AG04450 (cell line): Measurements from ENCODE around the gene EVA1B. TPM values are rescaled to one million over a fixed set of nuclear protein-coding genes. Genes with fewer than 3 reads are reported as not detected.

Source experiments
- CTCF ChIA-PET: fragments of 300-600, 350-600 bp; formaldehyde crosslinking; extraction: SDS; loops from one replicate; lab custom pipeline; 2022; ENCODE audit warnings: antibody characterized with exemption, inconsistent platforms; lab: Charles Lee
- POLR2A ChIA-PET: fragments of 350-600 bp; formaldehyde crosslinking; extraction: SDS; loops from one replicate; lab custom pipeline; 2021; ENCODE audit warnings: antibody characterized with exemption, inconsistent platforms; lab: Yijun Ruan, JAX
- DNase-seq: peaks from one replicate; pipeline ENCODE4 v3.0.0-alpha.2; 2011; ENCODE audit warnings: low read depth, low spot score
- H3K27ac ChIP-seq: one replicate; pipeline ENCODE4 v1.5.1; 2012; ENCODE audit warnings: low read depth, low read length, control low read depth
- H3K27me3 ChIP-seq: one replicate; pipeline ENCODE4 v1.6.0; 2012; ENCODE audit warnings: low read length; ENCODE audit not compliant: control insufficient read depth, insufficient read depth
- H3K4me3 ChIP-seq: 2 replicates; pipeline ENCODE4 v1.5.1; 2011; ENCODE audit warnings: mild to moderate bottlenecking, low read depth, low read length, control low read depth
- H3K9me3 ChIP-seq: 2 replicates; pipeline ENCODE4 v1.5.1; 2012; ENCODE audit warnings: low read length; ENCODE audit not compliant: control insufficient read depth, insufficient read depth
- CTCF ChIP-seq: IDR thresholded peaks from 2 replicates; pipeline ENCODE4 v1.5.1; 2011; ENCODE audit warnings: low read depth, low read length, control low read depth, inconsistent platforms
- polyA plus RNA-seq: library from polyadenylated mRNA; depleted of rRNA; stranded (reverse); fragments of >200 nt; gene quantifications from 2 replicates; pipeline ENCODE4 v1.2.3, GENCODE V29; 2011

The EVA1B gene
- polyA plus RNA-seq, 1 experiment, result 27.2 TPM

GRCh38 chr1:36303650-36304360 is 19.6 kb downstream of the EVA1B start:
- Histone ChIP-seq H3K9me3 (no peaks in the 10 kb centered on the region), H3K27ac (no peak overlapping the region), H3K27me3 (no peaks in the 10 kb centered on the region), H3K4me3 (no peak overlapping the region)
- ChIA-PET POLR2A (interaction anchor here (0.6 kb wide), 1 partner anchor 45 kb away, joined by 3 read pairs; no protein-coding TSS in a partner anchor), CTCF (interaction anchor here (1.0 to 1.9 kb wide), 5 partner anchors 65 to 154 kb away, joined by 3 to 5 read pairs (median 3); no protein-coding TSS in a partner anchor)
- no peak for TF ChIP-seq CTCF
- no peak for DNase-seq

- DNase-seq, result no peak
- no peaks in the 10 kb centered on the region for H3K9me3 ChIP-seq
- ChIA-PET CTCF (interaction anchor here (1.0 to 1.9 kb wide), 5 partner anchors 66 to 153 kb away, joined by 3 to 5 read pairs (median 3); no protein-coding TSS in a partner anchor), POLR2A (interaction anchor here (0.6 kb wide), 1 partner anchor 44 kb away, joined by 3 read pairs; no protein-coding TSS in a partner anchor)
- no peak for TF ChIP-seq CTCF
- H3K4me3 ChIP-seq, result no peak overlapping the region
- no peak overlapping the region for H3K27ac ChIP-seq
- no peaks in the 10 kb centered on the region for H3K27me3 ChIP-seq
Measured at GRCh38 chr1:36303244-36303643, 20.2 kb downstream of the EVA1B start.

GRCh38 chr1:36301220-36301619 is 22.2 kb downstream of the EVA1B start:
- H3K4me3 ChIP-seq, result no peak overlapping the region
- no peaks in the 10 kb centered on the region for H3K9me3 ChIP-seq
- POLR2A ChIA-PET, result no interaction called here
- DNase-seq, result no peak
- no peak overlapping the region for H3K27ac ChIP-seq
- H3K27me3 ChIP-seq, result no peaks in the 10 kb centered on the region
- CTCF ChIA-PET, result interaction anchor here (1.3 to 2.1 kb wide), 5 partner anchors 9 to 166 kb away, joined by 3 to 22 read pairs (median 5); no protein-coding TSS in a partner anchor
- no peak for TF ChIP-seq CTCF

- Histone ChIP-seq H3K27ac (peak overlapping the region; percentile 1), H3K4me3 (no peak overlapping the region), H3K9me3 (no peaks in the 10 kb centered on the region), H3K27me3 (no peaks in the 10 kb centered on the region)
- DNase-seq, result no peak
- TF ChIP-seq CTCF, result no peak
- POLR2A ChIA-PET, result interaction anchor here (0.9 to 1.2 kb wide), 4 partner anchors 21 to 151 kb away, joined by 3 to 7 read pairs (median 4); partner anchors contain the start of gene TRAPPC3
- CTCF ChIA-PET, result interaction anchor here (0.5 to 2.5 kb wide), 47 partner anchors 10 to 1243 kb away, joined by 3 to 25 read pairs (median 4); partner anchors contain the start of genes LSM10, MAP7D1, TEKT2 and TRAPPC3
Measured at GRCh38 chr1:36300526-36300925, 22.9 kb downstream of the EVA1B start.

GRCh38 chr1:36298640-36299039 is 24.8 kb downstream of the EVA1B start:
- CTCF ChIA-PET, result interaction anchor here (1.3 to 3.2 kb wide), 3 partner anchors 11 to 111 kb away, joined by 4 to 19 read pairs (median 14); no protein-coding TSS in a partner anchor
- Histone ChIP-seq H3K27ac (no peak overlapping the region), H3K9me3 (no peaks in the 10 kb centered on the region), H3K27me3 (no peaks in the 10 kb centered on the region), H3K4me3 (no peak overlapping the region)
- POLR2A ChIA-PET, result no interaction called here
- no peak for DNase-seq
- no peak for TF ChIP-seq CTCF
